Testis (tissue), 3 donors: ENCODE measurements around the gene NR6A1. TPM values are rescaled to one million over a fixed set of nuclear protein-coding genes. Genes with fewer than 3 reads are reported as not detected.

ENCODE experiments used
- DNase-seq: peaks from one replicate; pipeline ENCODE4 v3.0.0-alpha.2; 2019
- H3K27ac ChIP-seq, 2 donors: fragments of 200-600 bp; sonication (generic); one replicate each; pipeline ENCODE4 v1.5.1; 2019
- H3K27me3 ChIP-seq: fragments of 200-600 bp; sonication (generic); one replicate; pipeline ENCODE4 v1.5.1; 2019
- H3K36me3 ChIP-seq: fragments of 200-600 bp; sonication (generic); one replicate; pipeline ENCODE4 v1.5.1; 2017; ENCODE audit warnings: low read depth; ENCODE audit errors: missing control alignments
- H3K4me1 ChIP-seq: fragments of 200-600 bp; sonication (generic); one replicate; pipeline ENCODE4 v1.5.1; 2019
- H3K4me3 ChIP-seq, 2 donors: fragments of 200-600 bp; sonication (generic); one replicate each; pipeline ENCODE4 v1.5.1; 2017 to 2019
- H3K9me3 ChIP-seq: fragments of 200-600 bp; sonication (generic); one replicate; pipeline ENCODE4 v1.5.1; 2017
- POLR2A ChIP-seq: fragments of 450-650 bp; IDR thresholded peaks from one replicate; pipeline ENCODE4 v1.6.1; 2017; ENCODE audit warnings: antibody characterized with exemption, mild to moderate bottlenecking, moderate library complexity
- WGBS, 2 donors: methylation state at CpG; one replicate each; pipeline ENCODE4 v1.1.5; 2018; 5-methylcytosine and 5-hydroxymethylcytosine counted together
- intact Hi-C: fragments of 100-400 bp; cut with DNase I; formaldehyde crosslinking; loops from one replicate; pipeline ENCODE4 v1.15.1; 2023; ENCODE audit warnings: low total_unique reads
- polyA plus RNA-seq: library from polyadenylated mRNA; stranded (reverse); fragments of 350-450 nt; fragmentation: Illumina TruSeq; extraction: RNeasy Lipid Tissue Mini Kit (QIAGEN cat#74804); gene quantifications from one replicate; pipeline ENCODE4 v1.2.3, GENCODE V29; 2014; ENCODE audit warnings: low read depth, low replicate concordance; ENCODE audit not compliant: insufficient read depth
- total RNA-seq, 2 donors: library from RNA; depleted of rRNA; stranded (reverse); fragments of >200 nt; gene quantifications; one replicate each; pipeline ENCODE4 v1.2.3, GENCODE V29; 2016
- TF ChIP-seq, protein P1 (sequence below), 3 experiments: fragments of 450-650 bp in 2 of 3; fragments of 200-600 bp in 1 of 3; sonication (generic) in 1 of 3; IDR thresholded peaks; one replicate each; pipeline ENCODE4 v1.5.1; 2016 to 2019; ENCODE audit warnings: antibody characterized with exemption in 3 of 3, mild to moderate bottlenecking in 2 of 3, moderate library complexity in 1 of 3

NR6A1 gene
- total and polyA plus RNA-seq, 3 donors from 2014 or later = 54.6 to 100 (median 92.1) TPM

DNA sequence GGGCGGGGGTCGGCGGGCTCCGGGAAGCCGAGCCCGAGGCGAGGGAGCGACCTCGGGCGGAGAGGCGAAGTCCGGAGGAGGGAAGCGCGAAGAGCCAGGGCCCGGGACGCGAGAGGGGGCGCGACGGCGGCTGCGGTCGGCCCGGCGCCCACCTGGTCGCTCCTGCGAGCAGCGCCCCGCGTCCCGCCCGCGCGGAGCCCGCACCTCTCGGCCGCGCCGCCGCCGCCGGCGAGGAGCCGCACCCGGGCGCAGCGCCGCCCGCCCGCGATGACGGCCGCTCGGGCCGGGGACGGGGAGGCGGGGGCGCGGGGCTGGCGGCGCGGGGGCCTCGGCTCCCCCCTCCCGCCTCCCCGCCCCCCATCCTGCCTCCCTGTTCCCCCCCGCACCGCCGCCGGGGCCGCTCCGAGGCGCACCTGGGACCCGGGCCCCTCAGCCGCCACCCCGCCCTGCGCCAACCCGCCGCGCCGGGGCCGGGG, 266.5 kb downstream of the NR6A1 start:
- H3K4me1 ChIP-seq = peaks cover 24% of the 10 kb centered on the region
- 1% methylated on average over 72 of the region's 81 CpGs; no CpG with 5 or more reads in 1 of the 2 donors for WGBS, 2 donors
- intact Hi-C loops = no loop called here
- TF ChIP-seq POLR2A = no peak
- TF ChIP-seq, protein P1, sequence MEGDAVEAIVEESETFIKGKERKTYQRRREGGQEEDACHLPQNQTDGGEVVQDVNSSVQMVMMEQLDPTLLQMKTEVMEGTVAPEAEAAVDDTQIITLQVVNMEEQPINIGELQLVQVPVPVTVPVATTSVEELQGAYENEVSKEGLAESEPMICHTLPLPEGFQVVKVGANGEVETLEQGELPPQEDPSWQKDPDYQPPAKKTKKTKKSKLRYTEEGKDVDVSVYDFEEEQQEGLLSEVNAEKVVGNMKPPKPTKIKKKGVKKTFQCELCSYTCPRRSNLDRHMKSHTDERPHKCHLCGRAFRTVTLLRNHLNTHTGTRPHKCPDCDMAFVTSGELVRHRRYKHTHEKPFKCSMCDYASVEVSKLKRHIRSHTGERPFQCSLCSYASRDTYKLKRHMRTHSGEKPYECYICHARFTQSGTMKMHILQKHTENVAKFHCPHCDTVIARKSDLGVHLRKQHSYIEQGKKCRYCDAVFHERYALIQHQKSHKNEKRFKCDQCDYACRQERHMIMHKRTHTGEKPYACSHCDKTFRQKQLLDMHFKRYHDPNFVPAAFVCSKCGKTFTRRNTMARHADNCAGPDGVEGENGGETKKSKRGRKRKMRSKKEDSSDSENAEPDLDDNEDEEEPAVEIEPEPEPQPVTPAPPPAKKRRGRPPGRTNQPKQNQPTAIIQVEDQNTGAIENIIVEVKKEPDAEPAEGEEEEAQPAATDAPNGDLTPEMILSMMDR (IDR thresholded peaks at IDR 0.05) = no peak
- no peaks in the 10 kb centered on the region for H3K36me3 ChIP-seq
- H3K27ac ChIP-seq = no peak overlapping the region
- no peak for DNase-seq
- H3K9me3 ChIP-seq = no peaks in the 10 kb centered on the region
- H3K27me3 ChIP-seq = no peaks in the 10 kb centered on the region
- peak overlapping the region; percentile 42 to 76 for H3K4me3 ChIP-seq

DNA sequence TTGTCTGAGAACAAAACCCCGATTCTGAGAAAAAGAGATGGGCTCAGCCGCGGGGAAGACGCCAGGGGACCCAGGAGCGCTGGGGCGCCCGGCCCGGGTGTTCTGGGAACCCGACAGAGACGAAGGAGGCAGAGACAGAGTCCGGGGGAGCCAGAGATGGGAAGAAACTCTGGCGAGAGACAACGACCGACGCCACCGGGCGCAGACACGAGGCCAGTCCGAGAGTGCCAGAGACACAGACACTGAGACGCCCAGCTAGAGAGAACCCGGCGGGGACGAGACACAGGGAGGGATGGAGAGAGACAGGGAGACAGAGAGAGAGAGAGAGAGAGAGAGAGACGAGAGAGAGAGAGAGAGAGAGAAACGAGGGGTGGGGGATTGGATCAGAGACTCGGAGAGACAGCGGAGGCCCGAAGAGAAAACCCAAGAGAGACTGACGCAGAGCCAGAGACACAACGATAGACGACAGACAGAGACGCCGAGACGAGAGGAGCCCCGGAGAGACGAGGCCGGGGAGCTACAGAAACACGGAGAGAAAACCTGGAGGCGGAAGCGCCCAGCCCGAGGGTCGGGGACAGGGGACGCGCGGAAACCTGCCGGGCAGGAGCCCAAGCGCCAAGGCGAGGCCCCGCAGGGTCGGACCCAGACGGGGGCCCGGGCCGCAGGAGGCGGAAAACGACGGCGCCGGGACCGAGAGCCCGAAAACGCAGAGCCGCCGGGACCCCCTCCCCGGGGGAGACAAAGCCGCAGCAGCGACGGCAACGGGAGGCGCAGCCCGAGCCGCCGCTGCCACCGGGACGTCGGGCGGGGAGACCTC, 267.2 kb downstream of the NR6A1 start:
- no peak for DNase-seq
- H3K9me3 ChIP-seq = no peaks in the 10 kb centered on the region
- no peaks in the 10 kb centered on the region for H3K36me3 ChIP-seq
- 19 to 24% methylated on average over 48 to 76 of the region's 76 CpGs for WGBS, 2 donors
- peak overlapping the region; percentile 42 to 61 for H3K4me3 ChIP-seq
- TF ChIP-seq, protein P1 (IDR thresholded peaks at IDR 0.05) = no peak
- no peaks in the 10 kb centered on the region for H3K27me3 ChIP-seq
- no peak overlapping the region for H3K27ac ChIP-seq
- H3K4me1 ChIP-seq = peaks cover 24% of the 10 kb centered on the region
- intact Hi-C loops = no loop called here

DNA sequence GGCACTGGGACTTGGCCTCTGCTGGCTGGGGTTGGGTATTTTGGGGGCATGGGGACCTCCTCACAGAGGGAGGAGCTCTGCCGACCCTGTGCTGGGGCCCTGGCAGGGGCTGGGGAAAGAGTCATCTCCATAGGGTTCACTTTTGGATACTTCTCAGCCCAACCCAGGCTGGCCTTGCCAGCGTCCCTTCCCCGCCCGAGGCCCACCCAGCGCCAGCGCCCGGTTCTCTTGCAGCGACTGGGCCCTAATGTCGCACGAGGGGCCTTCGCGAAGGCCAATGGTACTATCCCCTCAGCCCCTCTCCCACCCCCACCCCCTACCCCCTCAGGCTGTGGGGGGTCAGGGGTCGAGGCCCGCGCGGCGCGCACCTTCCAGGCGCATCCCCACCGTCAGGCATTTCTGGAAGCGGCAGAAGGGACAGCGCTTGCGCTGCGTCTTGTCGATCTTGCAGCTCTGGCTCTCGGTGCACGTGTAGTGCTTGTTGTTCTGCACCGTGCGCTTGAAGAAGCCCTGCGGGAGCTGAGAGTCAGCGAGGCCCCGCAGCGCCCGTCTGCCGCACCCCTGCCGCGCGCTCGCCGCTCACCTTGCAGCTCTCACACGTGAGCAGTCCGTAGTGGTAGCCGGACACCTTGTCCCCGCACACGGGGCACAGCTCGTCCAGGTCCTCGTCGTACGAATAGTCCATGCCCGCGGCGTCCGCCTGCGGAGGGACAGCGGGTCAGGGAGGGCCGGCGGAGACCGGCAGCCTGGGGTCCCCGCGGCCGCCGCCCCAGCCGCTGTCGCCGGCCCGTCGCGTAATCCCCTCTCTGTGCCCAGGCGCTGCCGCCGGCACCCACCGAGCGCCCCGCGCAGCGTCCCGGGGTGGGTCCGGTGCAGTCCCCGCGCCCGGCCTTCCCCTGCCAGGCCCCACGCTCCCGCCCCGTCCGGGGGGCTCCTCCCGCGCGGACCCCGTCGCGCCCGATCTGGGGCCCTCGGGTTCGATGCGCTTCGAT, 268.1 kb downstream of the NR6A1 start:
- Histone ChIP-seq H3K27me3 (no peaks in the 10 kb centered on the region), H3K4me1 (peaks cover 22% of the 10 kb centered on the region), H3K4me3 (no peak overlapping the region), H3K36me3 (no peaks in the 10 kb centered on the region), H3K27ac (no peak overlapping the region), H3K9me3 (no peaks in the 10 kb centered on the region)
- 45 to 58% methylated on average over 66 to 90 of the region's 96 CpGs for WGBS, 2 donors
- DNase-seq = no peak
- intact Hi-C loops = no loop called here
- TF ChIP-seq, protein P1 (IDR thresholded peaks at IDR 0.05) = no peak
- TF ChIP-seq POLR2A = no peak

DNA sequence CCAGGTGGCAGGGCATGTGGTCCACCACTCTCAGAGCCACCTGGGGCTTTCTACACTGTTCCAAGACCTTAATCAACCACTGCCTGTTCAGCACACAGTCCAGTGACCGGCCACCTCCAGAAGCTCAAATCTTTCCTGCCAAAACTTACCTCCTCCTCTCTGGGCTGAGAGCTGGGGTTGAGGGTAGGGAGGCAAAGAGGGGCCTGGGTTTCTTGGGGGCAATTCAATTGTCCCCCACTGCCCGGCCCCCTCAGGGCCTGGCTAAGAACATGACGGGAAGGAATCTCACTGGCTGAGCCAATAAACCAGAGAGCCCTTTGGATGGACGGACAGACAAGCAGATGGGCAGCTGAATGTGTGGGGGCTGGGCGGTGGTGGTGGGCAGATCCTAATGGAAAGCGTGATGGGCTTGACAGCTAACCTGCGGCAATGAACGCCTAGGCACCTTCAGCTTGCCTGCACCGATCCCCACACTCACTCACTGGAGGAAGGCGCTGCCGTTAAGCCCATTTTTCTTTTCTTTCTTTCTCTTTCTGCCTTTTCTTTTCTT, 269.3 kb downstream of the NR6A1 start:
- Histone ChIP-seq H3K4me1 (peaks cover 17% of the 10 kb centered on the region), H3K27me3 (no peaks in the 10 kb centered on the region), H3K4me3 (no peak overlapping the region), H3K36me3 (no peaks in the 10 kb centered on the region), H3K27ac (no peak overlapping the region), H3K9me3 (no peaks in the 10 kb centered on the region)
- no peak for TF ChIP-seq POLR2A
- TF ChIP-seq, protein P1 (IDR thresholded peaks at IDR 0.05) = no peak
- WGBS, 2 donors = 89 to 93% methylated on average over 11 of the region's 11 CpGs
- intact Hi-C loops = no loop called here
- no peak for DNase-seq
